Hair follicular keratinocyte (primary cell): Measurements from ENCODE around the gene FAM185A. TPM values are rescaled to one million over a fixed set of nuclear protein-coding genes. Genes with fewer than 3 reads are reported as not detected.

Experiments
- total RNA-seq: library from RNA; depleted of rRNA; stranded (reverse); fragments of >200 nt; gene quantifications from 2 replicates; pipeline ENCODE4 v1.2.3, GENCODE V29; 2015

The FAM185A gene
- total RNA-seq = 7.1 and 8.2 TPM in 2 replicates

GRCh38 chr7:102748605-102749444 lies at the start of gene FAM185A:
Gene FAM185A, plus strand, starts transcription at chr7:102748999. Its CDS starts 209 bp downstream, at chr7:102749208.

Other genes starting within 250 kb of the FAM185A start
- 0.27 and 0.62 TPM in 2 replicates for gene RASA4B, start 231.2 kb upstream of the FAM185A start, total RNA-seq
- 2.3 and 2.7 TPM in 2 replicates for gene UPK3BL2, start 205.3 kb upstream of the FAM185A start, total RNA-seq
- not detected in 2 replicates for gene SPDYE2, start 197.8 kb upstream of the FAM185A start, total RNA-seq
- 7.2 and 25.5 TPM in 2 replicates for gene POLR2J3, start 176.4 kb upstream of the FAM185A start, total RNA-seq
- 1.4 and 3.4 TPM in 2 replicates for gene RASA4, start 132.2 kb upstream of the FAM185A start, total RNA-seq
- gene UPK3BL1, start 106.2 kb upstream of the FAM185A start, total RNA-seq = 6.0 and 7.7 TPM in 2 replicates
- gene SPDYE2B, start 98.7 kb upstream of the FAM185A start, total RNA-seq = not detected in 2 replicates
- 1.2 and 2.3 TPM in 2 replicates for gene POLR2J2, start 77.3 kb upstream of the FAM185A start, total RNA-seq
- gene LRRC17, start 164.0 kb downstream of the FAM185A start, total RNA-seq = 0.42 TPM in 1 of 2 replicates, not detected in the other